NB4 (cell line): Measurements from ENCODE around the gene TMED4.

ENCODE experiments used
- POLR2A ChIP-seq: IDR thresholded peaks from 2 replicates; pipeline ENCODE4 v1.6.1; 2011; ENCODE audit warnings: mild to moderate bottlenecking; ENCODE audit not compliant: insufficient read length; ENCODE audit errors: extremely low read depth
- TF ChIP-seq, protein P1 (sequence below): IDR thresholded peaks from one replicate; pipeline ENCODE4 v1.5.1; 2012; ENCODE audit warnings: low read depth, low read length
- TF ChIP-seq, protein P2 (sequence below): IDR thresholded peaks from 2 replicates; pipeline ENCODE4 v1.6.1; 2011; ENCODE audit warnings: low read depth, low read length

DNA sequence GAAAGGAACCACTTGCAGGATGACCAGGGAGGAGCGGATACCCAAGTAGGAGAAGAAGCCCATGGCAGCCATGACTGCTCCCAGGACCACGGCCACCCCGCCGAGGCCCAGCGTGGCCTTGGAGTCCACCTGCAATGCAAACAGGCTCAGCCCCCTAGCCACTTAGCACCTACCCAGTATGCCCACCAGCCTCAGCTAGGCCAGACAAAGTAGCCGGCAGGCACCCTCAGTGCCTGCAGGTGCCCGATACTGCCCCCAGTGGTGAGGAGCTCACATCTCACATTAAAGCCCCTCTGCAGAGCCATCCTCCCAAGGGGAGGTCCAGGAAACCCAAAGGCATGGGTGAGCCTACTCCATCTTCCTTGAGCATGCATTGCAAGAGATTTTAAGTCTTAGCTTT, 47.5 kb downstream of the TMED4 start:
- TF ChIP-seq, protein P1, sequence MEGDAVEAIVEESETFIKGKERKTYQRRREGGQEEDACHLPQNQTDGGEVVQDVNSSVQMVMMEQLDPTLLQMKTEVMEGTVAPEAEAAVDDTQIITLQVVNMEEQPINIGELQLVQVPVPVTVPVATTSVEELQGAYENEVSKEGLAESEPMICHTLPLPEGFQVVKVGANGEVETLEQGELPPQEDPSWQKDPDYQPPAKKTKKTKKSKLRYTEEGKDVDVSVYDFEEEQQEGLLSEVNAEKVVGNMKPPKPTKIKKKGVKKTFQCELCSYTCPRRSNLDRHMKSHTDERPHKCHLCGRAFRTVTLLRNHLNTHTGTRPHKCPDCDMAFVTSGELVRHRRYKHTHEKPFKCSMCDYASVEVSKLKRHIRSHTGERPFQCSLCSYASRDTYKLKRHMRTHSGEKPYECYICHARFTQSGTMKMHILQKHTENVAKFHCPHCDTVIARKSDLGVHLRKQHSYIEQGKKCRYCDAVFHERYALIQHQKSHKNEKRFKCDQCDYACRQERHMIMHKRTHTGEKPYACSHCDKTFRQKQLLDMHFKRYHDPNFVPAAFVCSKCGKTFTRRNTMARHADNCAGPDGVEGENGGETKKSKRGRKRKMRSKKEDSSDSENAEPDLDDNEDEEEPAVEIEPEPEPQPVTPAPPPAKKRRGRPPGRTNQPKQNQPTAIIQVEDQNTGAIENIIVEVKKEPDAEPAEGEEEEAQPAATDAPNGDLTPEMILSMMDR = peak; percentile 95
- TF ChIP-seq, protein P2, sequence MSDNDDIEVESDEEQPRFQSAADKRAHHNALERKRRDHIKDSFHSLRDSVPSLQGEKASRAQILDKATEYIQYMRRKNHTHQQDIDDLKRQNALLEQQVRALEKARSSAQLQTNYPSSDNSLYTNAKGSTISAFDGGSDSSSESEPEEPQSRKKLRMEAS = 0 out of 2 replicates have a peak, but pooled peaks have one; percentile 17
- no peak for TF ChIP-seq POLR2A
